HG03135 (cell line): ENCODE measurements around the gene SREBF1.

Experiments used
- ATAC-seq: cut with Tn5 transposase; IDR thresholded peaks from one replicate; pipeline ENCODE4 v1.9.1; 2021; ENCODE audit warnings: mild to moderate bottlenecking, moderate library complexity; ENCODE audit not compliant: unreplicated experiment

Gene SREBF1

DNA sequence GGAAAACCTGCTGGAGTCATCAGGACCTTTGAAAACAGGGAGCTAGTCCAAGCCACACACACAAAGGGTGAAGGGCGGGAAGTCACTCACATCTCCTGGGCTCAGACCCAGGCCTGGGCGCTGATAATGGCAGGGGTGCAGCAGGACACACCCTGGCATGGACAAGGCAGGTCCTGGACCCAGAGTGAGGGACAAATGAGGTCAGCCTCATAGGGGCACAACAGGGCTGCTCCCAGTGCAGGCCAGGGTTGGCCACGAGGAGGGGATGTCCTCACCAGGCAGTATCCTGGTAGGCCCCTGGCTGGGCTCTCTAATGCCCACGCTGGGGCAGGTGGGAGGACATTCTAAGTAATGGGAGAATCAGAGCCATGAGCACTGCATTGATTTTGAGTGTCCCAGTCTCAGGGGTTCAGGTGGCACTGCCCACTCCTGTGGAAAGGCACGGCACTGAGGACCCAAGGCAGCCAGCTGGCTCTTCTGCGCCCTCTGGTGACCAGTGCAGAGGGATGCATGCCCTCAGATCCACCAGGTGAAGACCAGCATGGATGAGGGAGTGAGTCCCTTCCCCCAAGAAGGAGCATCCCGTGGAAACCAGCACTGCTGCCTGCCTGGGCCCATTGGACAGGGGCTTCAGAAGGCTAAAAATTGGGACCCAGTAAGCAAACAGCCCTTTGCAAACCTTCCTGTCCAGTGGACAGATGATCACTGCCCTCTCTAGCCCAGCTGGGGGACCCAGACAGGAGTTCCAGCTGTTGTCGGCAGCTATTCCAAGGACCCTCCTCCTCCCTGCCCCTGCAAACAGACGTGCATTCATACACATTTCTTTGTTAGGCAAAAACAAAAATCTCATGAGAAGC lies 23.4 kb upstream of the SREBF1 start:
- no peak for ATAC-seq

GRCh38 chr17:17857496-17857895 lies 20.7 kb upstream of the SREBF1 start:
- no peak for ATAC-seq

DNA sequence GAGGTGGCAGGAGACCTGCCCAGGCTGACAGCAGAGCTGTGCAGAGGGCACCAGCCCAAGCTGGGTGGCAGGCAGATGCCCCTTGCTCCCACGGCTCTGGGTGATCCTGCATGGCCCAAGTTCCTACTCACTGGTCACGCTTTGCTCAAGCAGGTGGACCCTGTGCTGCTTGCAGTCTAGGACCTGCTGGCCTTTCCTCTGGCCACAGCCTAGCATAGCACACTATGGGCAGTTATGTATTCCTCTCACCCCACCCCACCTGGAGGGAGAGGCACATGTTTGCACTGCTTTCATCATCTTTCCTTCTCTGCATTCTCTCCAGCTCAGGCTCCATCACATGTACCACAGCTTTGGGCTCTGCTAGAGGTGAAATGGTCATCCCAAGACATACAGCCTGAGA lies 19.6 kb upstream of the SREBF1 start:
- ATAC-seq = no peak

DNA sequence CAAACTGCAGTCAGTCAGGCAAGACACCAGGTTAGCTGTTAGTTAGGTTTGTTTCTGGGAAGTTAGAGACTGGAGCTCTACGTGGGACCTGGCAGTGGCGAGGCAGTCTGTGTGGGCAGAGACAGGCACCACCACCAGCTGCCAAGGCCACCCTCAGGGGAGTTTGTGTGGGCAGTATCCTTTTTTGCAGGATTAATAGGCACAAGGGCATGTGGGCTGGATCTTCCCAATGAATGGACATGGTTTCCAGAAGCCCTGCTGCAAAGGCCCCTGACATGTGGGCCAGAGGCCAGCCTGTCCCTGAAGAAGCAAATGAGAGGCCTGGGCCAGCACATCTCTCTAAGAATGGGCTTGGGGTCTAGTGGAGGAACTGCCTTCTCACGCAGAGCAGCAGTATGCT lies 19.2 kb upstream of the SREBF1 start:
- no peak for ATAC-seq

DNA sequence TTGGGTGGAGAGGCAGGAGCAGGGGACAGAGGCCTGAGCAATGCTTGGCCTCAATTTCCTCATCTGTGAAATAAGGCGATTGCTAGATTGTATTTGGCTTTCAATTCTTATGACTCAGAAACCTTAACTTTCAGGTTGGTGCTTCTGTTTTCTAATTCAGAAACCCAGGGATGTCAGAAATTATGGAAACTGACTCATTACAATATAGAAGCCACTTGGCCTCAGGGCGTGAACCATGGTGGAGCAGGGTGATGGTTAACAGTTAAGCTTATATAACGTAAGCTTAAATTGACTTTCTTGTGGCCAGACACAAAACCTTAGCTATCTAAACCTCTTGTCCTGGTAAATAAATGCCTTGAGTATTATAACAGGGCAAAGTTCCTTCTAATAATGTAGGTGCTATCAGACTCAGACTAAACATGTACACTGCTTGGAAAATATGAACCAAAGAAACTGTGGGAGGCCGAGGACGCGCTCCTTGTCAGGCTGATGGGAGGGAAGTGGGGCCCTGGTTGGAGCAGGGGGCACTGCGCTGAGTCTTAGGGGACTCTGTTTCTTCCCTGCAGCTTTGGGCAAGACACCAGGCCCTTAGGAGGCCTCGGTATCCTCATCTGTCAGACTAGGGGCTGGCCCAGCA lies 17.1 kb upstream of the SREBF1 start:
- ATAC-seq = no peak

DNA sequence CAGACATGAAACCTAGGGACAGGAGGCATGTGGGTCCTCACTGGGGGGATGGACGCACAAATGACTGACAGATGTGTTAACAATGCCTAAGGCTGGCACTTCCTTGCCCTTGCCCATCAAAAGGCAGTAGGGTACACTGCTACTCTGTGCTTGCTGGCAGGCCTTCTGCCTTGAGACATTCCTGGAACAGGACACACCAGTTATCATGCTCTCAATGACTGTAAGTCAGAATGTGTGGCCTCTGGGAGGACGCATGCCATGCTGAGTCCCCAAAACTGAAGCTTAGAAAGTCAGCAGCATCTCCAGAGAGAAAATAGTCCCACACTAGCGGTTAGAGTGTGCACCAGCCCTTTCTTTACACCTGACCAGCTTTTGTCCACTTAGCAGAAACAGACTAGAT lies 16.1 kb upstream of the SREBF1 start:
- ATAC-seq = no peak

GRCh38 chr17:17851103-17852002 lies 14.6 kb upstream of the SREBF1 start:
- ATAC-seq = no peak

GRCh38 chr17:17849845-17850373 lies 13.1 kb upstream of the SREBF1 start:
- ATAC-seq = no peak

DNA sequence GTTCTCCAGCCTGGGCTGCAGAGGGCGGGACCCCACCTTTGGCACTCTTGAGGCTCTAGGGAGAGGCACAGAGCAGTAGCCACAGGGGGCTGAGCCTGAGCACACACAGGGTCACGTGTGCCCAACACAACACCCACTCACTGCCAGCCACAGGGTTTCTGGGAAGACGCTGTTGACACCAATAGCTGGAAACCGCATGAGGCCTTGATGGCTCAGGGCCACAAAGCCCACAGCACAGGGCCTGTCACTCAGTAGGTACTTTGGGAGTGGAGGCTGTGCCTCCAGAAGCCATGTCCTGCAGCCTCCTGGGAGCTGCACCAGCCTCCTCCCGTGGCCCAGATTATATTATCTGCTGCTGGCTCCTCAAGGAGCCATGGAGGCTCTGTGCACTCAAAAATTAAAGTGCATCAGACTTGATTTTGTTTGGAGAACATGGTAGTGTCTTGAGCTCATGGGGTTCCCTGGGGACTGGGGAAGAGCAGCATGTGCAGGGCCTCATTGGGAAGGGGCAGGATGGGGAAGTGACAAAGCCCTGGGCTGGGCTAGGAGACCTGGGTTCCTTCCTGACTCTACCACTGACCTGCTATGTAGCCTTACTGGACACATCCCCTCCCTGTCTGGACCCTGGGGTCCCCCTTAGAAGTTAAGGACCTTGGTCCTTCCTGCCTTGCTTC lies 12.5 kb upstream of the SREBF1 start:
- no peak for ATAC-seq

DNA sequence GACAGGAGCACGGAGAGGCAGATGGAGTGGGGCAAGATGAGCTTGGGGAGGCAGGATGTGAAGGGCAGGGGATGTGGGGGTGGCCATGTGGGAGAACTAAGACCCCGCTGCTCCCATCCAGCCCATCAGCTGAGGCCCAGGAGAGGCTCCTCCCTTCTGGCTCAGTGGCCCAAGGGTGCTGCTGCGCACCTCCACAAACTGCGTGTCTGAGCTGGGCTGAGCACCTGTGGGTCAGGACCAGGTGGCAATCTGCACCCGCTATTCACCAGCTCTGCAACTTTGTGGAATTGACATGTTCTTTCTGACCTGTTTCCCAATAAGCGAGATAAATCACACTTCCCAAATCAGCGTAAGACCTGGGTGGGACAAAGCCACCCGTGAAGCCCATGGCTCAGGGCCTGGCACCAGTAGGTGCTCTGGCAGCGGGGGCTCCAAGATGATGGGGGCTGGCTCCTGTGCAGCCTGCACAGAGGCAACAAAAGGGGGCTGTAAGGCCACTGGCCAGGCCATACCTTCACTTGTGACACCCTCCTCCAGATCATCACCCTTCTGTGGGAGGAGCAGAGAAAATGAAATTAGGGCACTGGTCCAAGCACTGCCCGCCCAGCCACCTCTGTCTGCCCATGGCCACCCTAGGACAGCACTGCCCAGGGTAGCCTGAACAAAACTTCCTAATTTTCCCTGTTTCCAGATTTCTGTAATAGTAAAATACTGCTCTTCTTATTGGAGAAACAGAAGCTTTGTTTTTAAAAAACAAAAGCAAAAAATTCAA lies 11.7 kb upstream of the SREBF1 start:
- no peak for ATAC-seq

DNA sequence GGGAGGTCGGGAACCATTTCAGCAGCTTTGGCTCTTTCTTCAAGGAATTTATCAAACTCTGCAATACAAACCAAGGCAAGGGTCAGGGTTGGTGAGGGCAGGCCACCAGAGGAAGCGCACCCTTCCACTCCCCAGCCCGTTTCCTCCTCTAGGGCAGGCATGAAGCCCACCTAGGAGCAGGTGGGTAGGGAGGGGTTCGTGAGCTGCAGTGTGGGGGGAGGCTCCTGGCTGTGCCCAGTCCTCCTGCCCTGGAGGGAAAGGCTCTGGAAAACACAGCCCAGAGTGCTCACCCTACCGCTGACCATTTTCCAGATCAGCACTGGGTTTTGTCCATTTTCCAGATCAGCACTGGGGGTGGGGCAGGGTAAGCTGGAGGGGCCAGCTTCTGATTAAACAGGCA lies 10.9 kb upstream of the SREBF1 start:
- ATAC-seq = no peak

GRCh38 chr17:17847118-17847689 lies 10.4 kb upstream of the SREBF1 start:
- ATAC-seq = no peak

DNA sequence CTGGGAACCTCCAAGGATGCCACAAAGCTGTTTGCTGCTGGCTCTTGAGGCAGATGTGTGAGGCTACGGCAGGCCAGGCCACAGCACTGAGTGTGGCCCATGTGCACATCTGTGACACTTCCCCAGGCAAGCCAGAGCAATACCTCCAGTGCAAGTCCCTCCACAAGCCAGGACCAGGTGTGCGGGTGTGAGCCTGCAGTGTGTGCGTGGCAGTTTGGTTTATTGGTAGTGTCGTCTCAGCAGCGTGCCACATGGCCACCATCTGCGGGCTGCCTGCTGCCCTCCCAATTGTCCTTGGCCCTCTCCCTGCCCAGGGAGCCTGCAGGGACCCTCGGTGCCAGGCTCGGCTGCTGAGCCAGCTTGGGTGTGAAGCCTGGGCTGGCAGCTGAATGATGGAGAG lies 9.9 kb upstream of the SREBF1 start:
- ATAC-seq = no peak

DNA sequence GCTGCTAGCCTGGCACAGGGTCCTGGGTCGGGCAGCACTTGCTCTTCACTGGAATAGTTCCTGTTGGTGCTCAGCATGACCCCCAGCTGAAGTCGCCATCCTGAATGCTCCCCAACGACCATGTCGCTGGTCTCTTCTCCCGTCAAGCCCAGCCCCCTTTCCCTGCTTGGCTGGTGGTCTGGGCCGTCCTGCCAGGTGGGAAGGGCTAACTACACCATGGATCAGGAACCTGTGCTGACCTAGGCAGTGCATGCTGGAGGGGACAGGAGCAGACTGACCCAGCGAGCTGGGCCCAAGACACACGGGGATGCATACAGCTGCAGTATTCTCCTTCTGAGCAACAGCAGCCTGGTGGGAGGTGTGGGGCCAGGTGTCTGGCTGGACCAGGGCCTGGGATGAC lies 9.2 kb upstream of the SREBF1 start:
- ATAC-seq = no peak

- no peak for ATAC-seq
Observed at GRCh38 chr17:17845046-17845775, 8.4 kb upstream of the SREBF1 start.

DNA sequence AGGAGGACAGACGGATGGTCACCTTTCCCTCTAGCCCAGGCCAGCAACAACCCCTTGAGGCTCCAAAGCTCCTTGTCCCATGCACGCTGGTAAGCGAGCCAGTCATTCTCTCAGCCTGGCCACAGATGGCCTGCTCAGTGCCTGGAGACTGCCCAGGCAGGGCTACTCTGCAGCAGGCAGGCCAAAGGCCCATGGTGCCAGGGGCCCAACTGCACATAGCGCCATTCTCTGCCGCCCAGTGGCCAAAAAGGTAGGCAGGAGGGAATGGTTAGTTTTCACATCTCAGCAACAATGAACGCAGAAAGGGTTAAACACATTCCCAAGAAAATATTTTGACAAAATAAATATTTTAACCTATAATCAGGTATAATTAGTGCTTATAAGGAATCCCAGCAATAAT lies 7.7 kb upstream of the SREBF1 start:
- no peak for ATAC-seq

DNA sequence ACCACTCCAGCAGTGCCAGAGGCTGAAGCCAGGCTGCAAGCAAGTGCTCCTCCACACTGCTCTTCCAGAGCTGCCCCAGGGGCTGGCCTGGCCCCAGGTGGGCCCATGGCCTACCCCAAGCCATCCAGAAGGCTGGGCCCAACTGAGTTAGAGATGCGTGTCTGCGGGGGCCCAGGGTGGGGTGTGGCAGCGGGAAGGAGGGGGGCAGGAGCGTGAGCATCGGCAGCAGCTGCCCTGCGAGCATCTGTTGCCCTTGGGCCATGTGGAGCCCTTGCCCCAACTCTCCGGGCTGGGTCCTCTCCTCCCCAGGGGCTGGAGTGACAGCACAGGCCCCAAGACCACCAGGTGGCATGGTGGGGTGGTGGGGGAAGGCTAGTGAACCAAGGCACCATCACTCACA lies 7.3 kb upstream of the SREBF1 start:
- no peak for ATAC-seq

GRCh38 chr17:17843096-17843495 lies 6.3 kb upstream of the SREBF1 start:
- ATAC-seq = no peak
